Lung (tissue), 12 donors: Measurements from ENCODE around the gene TRPC4. TPM values are rescaled to one million over a fixed set of nuclear protein-coding genes. Genes with fewer than 3 reads are reported as not detected.
A peak's percentile ranks its signal among the peaks of the same experiment; 100 is the strongest.

Experiments
- ATAC-seq: fragments of 200-7000 bp; cut with Tn5 transposase; one replicate; pipeline ENCODE4 v1.9.1; 2020; ENCODE audit warnings: moderate number of reproducible peaks; ENCODE audit not compliant: insufficient read depth, low FRiP score
- DNase-seq, 3 donors: peaks; one replicate each; pipeline ENCODE4 v3.0.0-alpha.2; 2013 to 2017
- H3K27ac ChIP-seq, 2 donors: one replicate each; pipeline ENCODE4 v1.5.1; 2013; ENCODE audit warnings: mild to moderate bottlenecking in 2 of 2, moderate library complexity in 2 of 2, control low read depth in 1 of 2, inconsistent platforms in 1 of 2, low read depth in 1 of 2, low read length in 1 of 2
- H3K27me3 ChIP-seq, 3 donors: one replicate each; pipeline ENCODE4 v1.5.1; 2013; ENCODE audit warnings: low read length in 2 of 3; ENCODE audit not compliant: control insufficient read depth in 3 of 3, insufficient read depth in 3 of 3
- H3K36me3 ChIP-seq, 4 donors: one replicate each; pipeline ENCODE4 v1.5.1; 2013; ENCODE audit warnings: low read length in 4 of 4, mild to moderate bottlenecking in 1 of 4, moderate library complexity in 1 of 4; ENCODE audit not compliant: control insufficient read depth in 4 of 4, insufficient read depth in 4 of 4
- H3K4me1 ChIP-seq, 5 donors: one replicate each; pipeline ENCODE4 v1.5.1; 2013; ENCODE audit warnings: low read length in 5 of 5, mild to moderate bottlenecking in 2 of 5, moderate library complexity in 1 of 5; ENCODE audit not compliant: control insufficient read depth in 5 of 5, insufficient read depth in 5 of 5
- H3K4me3 ChIP-seq: one replicate; pipeline ENCODE4 v1.5.1; 2013; ENCODE audit warnings: mild to moderate bottlenecking, control low read depth, moderate library complexity
- H3K9ac ChIP-seq, 2 donors: one replicate each; pipeline ENCODE4 v1.5.1; 2013; ENCODE audit warnings: low read length in 2 of 2, control low read depth in 1 of 2; ENCODE audit not compliant: insufficient read depth in 1 of 2
- H3K9me3 ChIP-seq, 4 donors: one replicate each; pipeline ENCODE4 v1.5.1; 2013; ENCODE audit warnings: low read length in 3 of 4, mild to moderate bottlenecking in 1 of 4, moderate library complexity in 1 of 4; ENCODE audit not compliant: control insufficient read depth in 4 of 4, insufficient read depth in 3 of 4
- WGBS, 2 donors: extraction: QIAGEN DNeasy Blood & Tissue Kit; methylation state at CpG; one replicate each; pipeline ENCODE4 v1.1.7; 2013; 5-methylcytosine and 5-hydroxymethylcytosine counted together
- polyA plus RNA-seq, 2 donors: library from polyadenylated mRNA; stranded (reverse); fragments of 200-250 nt; gene quantifications; one replicate each; pipeline ENCODE4 v1.2.1, GENCODE V29; 2013
- total RNA-seq, 2 donors: library from RNA; depleted of rRNA in 1 of 2; stranded (reverse); fragments of >200 nt in 1 of 2; gene quantifications; one replicate each; pipeline ENCODE4 v1.2.1, GENCODE V29; 2014 to 2021
- TF ChIP-seq, protein P1 (sequence below): IDR thresholded peaks from 2 replicates; pipeline ENCODE4 v1.5.1; 2012; ENCODE audit warnings: mild to moderate bottlenecking; ENCODE audit errors: control extremely low read depth, extremely low read depth
- donor health status: control.
- donor health status: control.
- donor health status: Bipolar disorder and iron deficiency.
- donor health status: healthy.
- donor health status: DM: yes; HTN: yes; CAD: no.

Gene TRPC4
- total and polyA plus RNA-seq, 4 donors: 0.28 to 3.1 (median 0.94) TPM

- peak; percentile 41 for ATAC-seq
- 87 to 89% methylated on average over 2 of the region's 2 CpGs for WGBS, 2 donors
These were observed 77.9 kb downstream of the TRPC4 start for GRCh38 chr13:37791699-37792098.

DNA sequence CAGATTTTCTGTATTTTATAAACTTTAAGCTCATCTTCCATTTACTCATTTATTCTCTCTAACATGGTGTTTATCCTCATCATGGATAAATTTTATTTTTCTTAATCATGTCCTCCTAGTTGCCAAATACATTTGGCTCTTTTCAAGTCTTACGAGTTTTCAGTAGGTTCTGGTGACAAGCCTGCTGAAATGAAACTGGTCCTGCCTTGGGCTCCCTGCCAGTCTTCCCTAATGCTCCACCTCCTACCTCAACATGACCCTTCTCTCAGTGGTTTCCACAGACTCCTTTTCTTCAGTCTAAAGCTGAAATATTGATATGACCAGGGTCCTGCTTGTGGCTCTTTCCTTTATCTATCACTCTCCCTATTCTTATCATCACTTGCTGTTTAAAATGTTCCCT lies 81.2 kb downstream of the TRPC4 start:
- ATAC-seq: no peak
- Histone ChIP-seq H3K4me3 (no peak overlapping the region), H3K27me3 (no peaks in the 10 kb centered on the region), H3K9me3 (no peaks in the 10 kb centered on the region), H3K27ac (no peak overlapping the region), H3K9ac (no peak overlapping the region), H3K4me1 (no peaks in the 10 kb centered on the region), H3K36me3 (no peaks in the 10 kb centered on the region)
- no peak for DNase-seq
- TF ChIP-seq, protein P1, sequence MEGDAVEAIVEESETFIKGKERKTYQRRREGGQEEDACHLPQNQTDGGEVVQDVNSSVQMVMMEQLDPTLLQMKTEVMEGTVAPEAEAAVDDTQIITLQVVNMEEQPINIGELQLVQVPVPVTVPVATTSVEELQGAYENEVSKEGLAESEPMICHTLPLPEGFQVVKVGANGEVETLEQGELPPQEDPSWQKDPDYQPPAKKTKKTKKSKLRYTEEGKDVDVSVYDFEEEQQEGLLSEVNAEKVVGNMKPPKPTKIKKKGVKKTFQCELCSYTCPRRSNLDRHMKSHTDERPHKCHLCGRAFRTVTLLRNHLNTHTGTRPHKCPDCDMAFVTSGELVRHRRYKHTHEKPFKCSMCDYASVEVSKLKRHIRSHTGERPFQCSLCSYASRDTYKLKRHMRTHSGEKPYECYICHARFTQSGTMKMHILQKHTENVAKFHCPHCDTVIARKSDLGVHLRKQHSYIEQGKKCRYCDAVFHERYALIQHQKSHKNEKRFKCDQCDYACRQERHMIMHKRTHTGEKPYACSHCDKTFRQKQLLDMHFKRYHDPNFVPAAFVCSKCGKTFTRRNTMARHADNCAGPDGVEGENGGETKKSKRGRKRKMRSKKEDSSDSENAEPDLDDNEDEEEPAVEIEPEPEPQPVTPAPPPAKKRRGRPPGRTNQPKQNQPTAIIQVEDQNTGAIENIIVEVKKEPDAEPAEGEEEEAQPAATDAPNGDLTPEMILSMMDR: no peak
- 67 to 91% methylated on average over 1 of the region's 1 CpG for WGBS, 2 donors

More at GRCh38 chr13:37791699-37792098, 77.9 kb downstream of the TRPC4 start:
- Histone ChIP-seq H3K9me3 (no peaks in the 10 kb centered on the region), H3K9ac (no peak overlapping the region), H3K4me3 (no peak overlapping the region), H3K36me3 (no peaks in the 10 kb centered on the region), H3K27me3 (no peaks in the 10 kb centered on the region), H3K4me1 (no peaks in the 10 kb centered on the region), H3K27ac (no peak overlapping the region)
- TF ChIP-seq, protein P1: no peak
- no peak for DNase-seq

DNA sequence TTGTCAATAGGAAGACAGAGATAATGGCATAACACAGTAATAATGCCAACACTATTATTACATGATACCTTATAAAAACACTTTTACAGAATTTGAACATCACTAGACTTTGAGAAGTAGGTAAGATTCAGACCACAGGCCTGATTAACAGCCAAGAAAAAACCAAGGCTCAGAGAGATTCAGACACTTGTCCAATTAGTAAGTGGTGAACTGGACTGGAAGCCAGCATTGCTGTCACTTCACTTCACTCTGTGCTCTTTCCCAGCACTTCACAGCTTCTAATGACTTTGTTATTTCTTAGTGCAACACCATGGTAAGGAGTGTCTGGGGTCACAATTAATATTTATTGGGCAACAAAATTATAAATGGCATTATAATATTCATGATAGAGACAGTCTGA lies 91.9 kb downstream of the TRPC4 start:
- no peak overlapping the region for H3K27ac ChIP-seq
- no peaks in the 10 kb centered on the region for H3K9me3 ChIP-seq
- no peak overlapping the region for H3K9ac ChIP-seq
- DNase-seq (no peak), ATAC-seq (no peak)
- no peaks in the 10 kb centered on the region for H3K36me3 ChIP-seq
- H3K4me3 ChIP-seq: no peak overlapping the region
- TF ChIP-seq, protein P1: no peak
- H3K27me3 ChIP-seq: no peaks in the 10 kb centered on the region
- H3K4me1 ChIP-seq: no peaks in the 10 kb centered on the region

- no peak overlapping the region for H3K9ac ChIP-seq
- H3K36me3 ChIP-seq: no peaks in the 10 kb centered on the region
- H3K27me3 ChIP-seq: no peaks in the 10 kb centered on the region
- H3K27ac ChIP-seq: no peak overlapping the region
- no peaks in the 10 kb centered on the region for H3K4me1 ChIP-seq
- ATAC-seq (no peak), DNase-seq (no peak)
- no peaks in the 10 kb centered on the region for H3K9me3 ChIP-seq
- no peak overlapping the region for H3K4me3 ChIP-seq
- WGBS, 2 donors: 81% methylated on average over 1 of the region's 1 CpG
- TF ChIP-seq, protein P1: no peak
These were observed 93.7 kb downstream of the TRPC4 start for GRCh38 chr13:37775871-37776270.
